Metanephros (tissue), 2 donors: Measurements from ENCODE around the gene RAD51C. TPM values are rescaled to one million over a fixed set of nuclear protein-coding genes. Genes with fewer than 3 reads are reported as not detected.

ENCODE experiments used
- small RNA-seq: library from RNA; depleted of rRNA; stranded (forward); fragments of <200 nt; gene quantifications from one replicate; pipeline ENCODE3, GENCODE V24; 2014; ENCODE audit warnings: low replicate concordance
- total RNA-seq: library from RNA; depleted of rRNA; stranded (reverse); fragments of >200 nt; gene quantifications from one replicate; pipeline ENCODE4 v1.2.3, GENCODE V29; 2014

The RAD51C gene
- total RNA-seq = 20.3 TPM

GRCh38 chr17:58692239-58693055 lies at the start of gene RAD51C:
Gene RAD51C (plus strand): TSS chr17:58692602. CDS start chr17:58692644, 42 bp downstream.

DNA sequence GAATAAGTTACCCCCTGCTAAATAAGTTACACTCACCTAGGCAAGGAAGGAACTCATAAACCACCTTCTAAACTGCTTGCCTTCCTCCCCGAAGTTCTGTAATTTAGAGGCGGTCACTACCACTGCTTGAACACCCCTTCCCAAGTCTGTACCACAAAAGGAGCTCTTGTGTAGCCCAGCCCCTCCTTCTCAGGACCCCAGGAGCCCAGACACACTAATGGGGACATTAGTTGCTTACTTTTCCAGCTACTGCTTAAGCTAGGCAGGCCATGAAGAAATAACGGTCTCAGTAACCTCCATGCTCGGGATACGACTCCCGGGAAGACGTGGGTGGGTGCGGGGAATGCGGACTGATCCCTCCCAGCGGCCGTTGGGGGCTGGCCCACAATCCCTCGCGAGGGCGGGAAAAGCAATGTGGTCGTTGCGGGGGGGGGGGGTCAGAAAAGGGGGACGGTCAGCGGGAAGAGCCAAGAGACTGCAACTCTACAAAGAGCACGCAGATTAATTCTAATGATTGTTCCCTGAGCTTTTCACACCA lies 632 bp upstream of the RAD51C start, which contains the start of gene TEX14:
Gene TEX14, minus strand, starts transcription at position 345 of the 538 bp plus-strand sequence. CDS start 40,044 bp downstream, outside the sequence.

GRCh38 chr17:58755577-58756245 lies 63.3 kb downstream of the RAD51C start, which contains the start of gene PPM1E:
Gene PPM1E (plus strand): TSS chr17:58755854.

Small RNA genes within 50 kb of the gene (small RNA-seq; reads per million reads assigned to genes)
- gene AC011195.1 (not detected), gene AC025521.1 (not detected), gene RF00017 (not detected), gene RNU1-108P (0.14 reads per million), gene RNU1-52P (not detected), gene RNU1-85P (not detected)

Other genes with a start within 250 kb of the RAD51C start
- gene HSF5, start 204.2 kb upstream of the RAD51C start, total RNA-seq = 0.41 TPM
- 58.2 TPM for gene MTMR4, start 178.0 kb upstream of the RAD51C start, total RNA-seq
- gene TEX14, start 557 bp upstream of the RAD51C start, total RNA-seq = 0.29 TPM
- 2.2 TPM for gene PPM1E, start 63.3 kb downstream of the RAD51C start, total RNA-seq